Ishikawa (cell line): ENCODE measurements around the gene POC1B.
A peak's percentile ranks its signal among the peaks of the same experiment; 100 is the strongest.

Experiments used
- CREB1 ChIP-seq: IDR thresholded peaks from 2 replicates; pipeline ENCODE4 v1.6.1; 2012; ENCODE audit warnings: low read depth
- NFIC ChIP-seq: IDR thresholded peaks from 2 replicates; pipeline ENCODE4 v1.6.1; 2012
- TAF1 ChIP-seq: IDR thresholded peaks from 2 replicates; pipeline ENCODE4 v1.6.1; 2012; ENCODE audit warnings: low read depth, mild to moderate bottlenecking
- TCF12 ChIP-seq: IDR thresholded peaks from 2 replicates; pipeline ENCODE4 v1.6.1; 2012; ENCODE audit warnings: low read depth
- ZBTB7A ChIP-seq: IDR thresholded peaks from 2 replicates; pipeline ENCODE4 v1.6.1; 2012; ENCODE audit warnings: low read depth

DNA sequence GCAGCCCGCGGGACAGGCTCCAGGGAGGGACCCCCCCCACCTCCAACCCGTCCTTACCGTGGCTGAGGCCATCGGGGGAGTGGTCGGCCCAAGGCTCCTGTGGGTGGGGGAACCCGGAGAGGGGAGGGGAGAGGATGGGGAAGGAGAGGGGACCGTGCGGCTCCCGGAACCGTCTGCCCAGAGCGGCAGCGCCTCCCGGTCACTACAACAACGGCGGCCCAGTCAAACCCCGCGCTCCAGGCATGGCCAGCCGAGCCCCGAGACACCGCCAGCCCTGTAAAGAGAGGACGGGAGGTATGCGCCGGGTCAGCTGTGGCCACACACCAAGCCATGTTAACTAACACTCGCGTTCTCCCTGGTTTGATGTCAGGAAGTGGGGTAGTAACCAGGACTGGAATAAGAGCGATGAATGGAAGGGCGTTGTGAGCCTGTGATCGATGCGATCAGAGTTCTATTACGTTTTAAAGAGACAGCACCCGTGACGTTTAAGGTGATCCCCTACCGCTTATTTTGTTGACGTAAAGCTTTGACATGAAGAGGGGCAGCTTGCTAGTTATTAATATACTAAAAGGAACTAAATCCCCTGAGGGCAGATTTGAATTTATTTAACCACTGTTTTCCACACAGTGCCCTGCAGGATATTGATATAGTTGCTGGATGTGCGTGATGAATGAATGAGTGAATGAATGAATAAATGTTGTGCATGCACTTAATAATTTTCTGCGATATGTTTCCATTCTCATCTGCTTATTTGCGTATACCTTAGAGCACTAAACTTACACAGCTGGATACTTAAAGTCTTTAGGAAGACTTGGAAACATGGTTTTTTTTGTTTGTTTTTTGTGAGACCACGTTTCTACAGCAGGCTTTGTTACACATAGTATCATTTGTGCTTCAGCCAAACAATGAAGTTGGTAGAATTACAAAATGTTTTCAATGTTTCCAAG, at the start of gene POC1B:
- TF ChIP-seq ZBTB7A (no peak), NFIC (no peak), TAF1 (no peak; the same call in 1 of the 2 replicates), CREB1 (peak; percentile 84), TCF12 (peak; percentile 42; the same call in 1 of the 2 replicates)
